GM19463 (cell line): Measurements from ENCODE around the gene ANTXRL.
"Not testable (repeated sequence)": the region's sequence is repeated elsewhere in the genome, so short reads cannot be mapped to it uniquely, and the experiment has no call there.

ENCODE experiments used
- ATAC-seq: cut with Tn5 transposase; IDR thresholded peaks from one replicate; pipeline ENCODE4 v1.9.1; 2021; ENCODE audit warnings: mild to moderate bottlenecking, moderate library complexity; ENCODE audit not compliant: unreplicated experiment

Gene ANTXRL

DNA sequence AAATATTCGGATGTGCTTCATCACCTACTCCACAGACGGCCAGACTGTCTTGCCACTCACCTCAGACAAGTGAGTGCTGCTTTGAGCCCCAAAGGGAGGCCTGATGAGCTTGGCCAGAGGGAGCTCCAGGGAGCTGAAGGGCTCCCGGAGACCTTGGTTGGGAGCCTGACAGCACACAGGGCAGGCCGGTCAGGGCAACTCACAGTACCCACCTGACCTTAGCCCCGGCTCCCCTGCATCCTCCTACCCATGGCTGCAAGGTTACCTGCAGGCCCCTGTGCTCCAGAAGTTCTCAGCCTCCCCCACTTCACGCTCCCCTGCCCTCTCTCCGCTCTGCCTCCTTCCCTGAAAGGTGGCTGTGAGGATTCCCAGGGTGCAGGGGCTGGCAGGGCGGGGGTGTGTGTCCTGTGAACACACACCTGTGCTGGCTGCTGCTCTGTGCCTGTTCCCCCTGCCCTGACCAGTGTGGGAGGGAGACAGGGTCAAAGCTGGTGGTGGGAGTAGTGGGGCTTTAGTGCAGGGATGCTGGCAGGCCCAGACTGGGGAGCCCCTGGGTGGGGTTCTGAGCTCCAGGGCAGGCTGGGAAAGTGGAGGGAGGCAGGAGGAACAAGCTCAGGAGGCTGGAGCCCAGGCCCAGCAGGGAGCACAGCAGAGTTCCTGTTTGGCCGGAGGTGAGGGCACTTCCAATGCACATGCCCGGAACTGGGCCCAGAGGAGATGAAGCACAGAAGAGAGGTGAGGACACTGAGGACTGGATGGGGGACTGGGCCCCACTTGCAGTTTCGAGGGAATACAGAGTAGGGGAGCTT, 7.2 kb downstream of the ANTXRL start:
- ATAC-seq: no peak

DNA sequence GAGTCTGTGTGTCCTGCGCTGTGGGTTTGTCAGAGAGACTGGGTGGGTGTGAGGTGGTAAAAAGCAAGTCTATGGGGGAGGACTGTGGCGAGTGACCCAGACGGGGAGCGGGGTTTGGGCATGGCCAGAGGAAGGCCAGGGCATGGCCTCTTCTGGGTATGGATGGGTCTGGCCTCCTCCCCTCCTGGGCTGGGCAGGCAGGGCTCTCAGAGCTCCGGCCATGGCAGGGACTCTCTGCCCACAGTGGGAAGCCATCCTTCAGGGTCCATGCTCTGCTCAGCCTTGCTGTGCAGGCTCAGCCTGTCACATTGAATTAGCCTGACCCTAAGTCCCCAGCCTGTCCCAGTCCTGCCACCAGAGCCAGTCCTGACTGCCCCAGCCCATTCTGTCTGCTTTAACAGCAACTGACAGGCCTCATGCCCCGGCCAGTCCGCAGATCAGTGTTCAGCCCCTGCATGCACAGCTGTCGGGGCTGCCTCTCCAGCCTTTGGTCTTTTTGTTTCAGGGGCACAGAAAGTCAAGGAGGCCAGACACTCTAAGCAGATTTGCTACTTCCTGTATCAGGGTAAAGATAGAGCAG, 7.9 kb downstream of the ANTXRL start:
- ATAC-seq: no peak

DNA sequence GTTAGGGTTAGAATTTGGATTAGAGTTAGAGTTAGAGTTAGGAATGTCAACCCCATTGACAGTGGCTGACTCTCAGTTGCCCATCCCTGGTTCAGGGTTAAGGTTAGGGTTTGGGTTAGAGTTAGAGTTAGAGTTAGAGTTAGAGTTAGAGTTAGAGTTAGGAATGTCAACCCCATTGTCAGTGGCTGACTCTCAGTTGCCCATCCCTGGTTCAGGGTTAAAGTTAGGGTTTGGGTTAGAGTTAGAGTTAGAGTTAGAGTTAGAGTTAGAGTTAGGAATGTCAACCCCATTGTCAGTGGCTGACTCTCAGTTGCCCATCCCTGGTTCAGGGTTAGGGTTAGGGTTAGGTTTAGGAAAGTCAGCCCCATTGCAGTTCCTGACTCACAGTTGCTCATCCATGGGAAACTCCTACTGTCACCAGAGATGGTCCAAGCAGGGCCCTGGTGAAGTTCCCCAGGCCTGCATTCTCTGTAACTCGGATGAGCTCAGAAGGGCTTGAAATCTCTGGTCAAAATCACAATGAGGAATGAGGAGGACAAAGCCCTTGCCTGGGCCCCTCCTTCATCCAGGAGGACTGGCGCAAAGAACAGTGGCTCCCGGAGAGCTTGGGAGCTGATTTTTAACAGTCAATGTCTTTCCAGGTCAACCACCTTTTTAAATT, 8.7 kb downstream of the ANTXRL start:
- ATAC-seq: not testable (repeated sequence)

DNA sequence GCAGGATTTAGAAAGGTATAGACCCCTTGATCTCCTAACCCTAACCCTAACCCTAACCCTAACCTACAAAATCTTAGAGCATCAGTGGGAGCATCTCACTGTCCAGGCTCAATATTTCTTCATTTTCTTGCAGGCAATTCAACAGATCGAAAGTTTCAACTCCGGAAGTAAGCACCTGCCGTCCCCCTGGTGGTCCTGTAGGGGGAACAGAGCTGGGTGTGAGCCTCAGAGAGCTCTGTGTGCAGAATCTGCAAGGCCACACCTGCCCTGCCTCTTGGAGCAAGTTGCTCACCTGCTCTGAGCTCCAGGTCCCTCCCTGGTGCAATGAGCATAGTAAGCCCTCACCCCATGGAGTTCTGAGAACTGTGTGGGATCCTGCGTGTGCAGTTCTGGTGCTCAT, 9.3 kb downstream of the ANTXRL start:
- ATAC-seq: not testable (repeated sequence)

DNA sequence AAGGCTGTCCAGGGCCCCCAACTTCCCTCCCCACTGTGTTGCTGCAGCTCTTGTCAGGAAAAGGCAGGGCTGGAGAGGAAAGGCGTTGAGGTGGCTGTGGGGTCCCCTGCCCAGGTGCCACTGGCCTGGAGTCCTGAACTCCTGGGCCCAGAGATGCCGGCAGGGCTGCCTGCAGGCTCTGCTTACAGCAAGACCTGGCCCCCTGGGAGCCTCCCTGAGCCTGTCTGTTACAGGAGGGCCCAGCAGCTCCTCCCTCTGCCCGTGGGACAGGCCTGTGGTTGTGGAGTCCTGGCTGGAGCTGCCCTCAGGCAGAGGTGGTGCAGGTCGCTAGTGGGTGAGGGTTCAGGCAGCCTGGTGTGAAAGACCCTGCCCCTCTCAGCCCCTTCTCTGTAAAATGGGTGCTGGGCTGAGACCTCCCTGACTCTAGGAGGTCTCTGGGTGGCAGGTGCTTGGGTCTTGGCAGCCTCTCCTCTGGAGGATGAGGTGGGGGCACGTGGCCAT, 9.9 kb downstream of the ANTXRL start:
- no peak for ATAC-seq

DNA sequence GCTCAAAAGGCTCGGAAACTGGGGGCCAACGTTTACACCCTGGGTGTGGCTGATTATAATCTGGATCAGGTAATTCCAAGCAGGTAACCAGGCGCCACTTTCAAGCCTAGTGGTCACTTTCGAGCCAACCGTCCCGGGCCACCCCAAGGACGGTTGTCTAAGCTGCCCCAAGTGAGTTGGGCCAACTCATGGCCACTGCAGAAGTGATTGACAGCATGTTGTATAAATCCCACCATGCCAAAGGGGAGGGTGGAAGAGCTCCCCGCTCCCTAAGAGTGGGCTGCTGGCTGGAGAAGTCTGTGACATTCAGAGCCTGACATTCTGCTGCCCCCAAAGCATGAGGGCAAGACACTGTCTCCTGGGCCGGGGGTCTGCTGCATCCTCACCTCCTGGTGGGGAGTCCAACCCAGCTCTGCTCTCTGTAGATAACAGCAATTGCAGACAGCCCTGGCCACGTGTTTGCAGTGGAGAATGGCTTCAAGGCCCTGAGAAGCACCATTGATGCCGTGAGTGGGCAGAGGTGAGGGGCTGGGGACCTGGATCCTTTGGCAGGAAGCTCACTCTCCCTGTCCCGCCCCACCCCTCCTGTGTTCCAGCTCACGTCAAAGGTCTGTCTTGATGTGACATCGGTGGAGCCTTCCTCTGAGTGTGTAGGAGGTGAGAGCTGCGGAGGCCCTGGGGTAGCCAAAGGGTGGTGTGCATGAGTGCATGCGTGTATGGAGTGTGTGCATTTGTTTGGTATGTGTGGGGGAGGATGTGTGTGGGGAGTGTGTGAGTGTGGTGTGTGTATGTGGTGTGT, 10.8 kb downstream of the ANTXRL start:
- no peak for ATAC-seq

DNA sequence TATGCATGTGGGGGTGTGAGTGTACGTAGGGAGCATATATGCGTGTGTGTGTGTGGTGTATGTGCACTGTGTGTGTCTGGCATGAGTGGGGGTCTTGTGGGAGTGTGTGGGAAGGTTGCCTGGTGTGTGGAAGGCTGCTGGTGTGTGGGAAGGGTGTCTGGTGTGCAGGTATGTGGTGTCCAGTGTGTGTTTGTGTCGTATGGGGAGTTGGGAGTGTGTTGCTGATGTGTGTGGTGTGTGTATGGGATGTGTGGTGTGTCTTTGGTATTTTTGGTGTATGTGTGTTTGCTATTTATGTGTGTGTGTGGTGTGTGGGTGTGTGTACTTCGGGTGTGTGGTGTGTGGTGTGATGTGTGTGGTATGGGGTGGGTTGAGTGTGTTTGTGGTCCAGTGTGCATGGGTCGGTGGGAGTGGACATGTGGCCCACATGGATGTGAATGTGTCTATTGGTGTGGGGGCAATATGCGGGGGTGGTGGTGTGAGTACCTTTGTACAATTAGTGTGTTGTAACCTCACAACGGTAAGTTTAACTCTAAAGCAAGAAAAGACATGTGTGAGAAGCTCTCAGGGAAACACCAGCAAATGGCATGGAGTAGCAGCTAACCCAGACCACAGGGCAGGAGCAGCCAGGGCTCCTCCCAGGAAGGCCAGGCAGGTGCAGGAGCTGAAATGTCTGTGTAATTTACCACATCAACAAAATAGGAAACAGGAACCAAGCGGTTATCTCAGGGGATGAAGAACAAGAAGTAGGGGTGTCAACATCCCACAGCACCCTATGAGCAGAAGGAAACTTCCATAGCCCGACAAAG, 11.9 kb downstream of the ANTXRL start:
- ATAC-seq: no peak

DNA sequence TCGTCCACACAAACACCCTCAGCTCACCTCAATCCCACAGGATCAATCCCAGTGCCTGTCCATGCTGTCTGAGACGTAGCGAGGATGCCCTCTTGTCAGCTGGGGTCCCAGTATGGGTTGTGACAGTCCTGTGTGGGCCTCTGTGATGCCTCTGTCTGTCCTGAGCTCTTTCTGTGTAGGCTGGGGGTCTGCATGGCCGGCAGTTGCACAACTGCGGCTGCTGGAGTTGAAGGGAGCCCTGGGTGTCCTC, 12.4 kb downstream of the ANTXRL start:
- ATAC-seq: no peak

DNA sequence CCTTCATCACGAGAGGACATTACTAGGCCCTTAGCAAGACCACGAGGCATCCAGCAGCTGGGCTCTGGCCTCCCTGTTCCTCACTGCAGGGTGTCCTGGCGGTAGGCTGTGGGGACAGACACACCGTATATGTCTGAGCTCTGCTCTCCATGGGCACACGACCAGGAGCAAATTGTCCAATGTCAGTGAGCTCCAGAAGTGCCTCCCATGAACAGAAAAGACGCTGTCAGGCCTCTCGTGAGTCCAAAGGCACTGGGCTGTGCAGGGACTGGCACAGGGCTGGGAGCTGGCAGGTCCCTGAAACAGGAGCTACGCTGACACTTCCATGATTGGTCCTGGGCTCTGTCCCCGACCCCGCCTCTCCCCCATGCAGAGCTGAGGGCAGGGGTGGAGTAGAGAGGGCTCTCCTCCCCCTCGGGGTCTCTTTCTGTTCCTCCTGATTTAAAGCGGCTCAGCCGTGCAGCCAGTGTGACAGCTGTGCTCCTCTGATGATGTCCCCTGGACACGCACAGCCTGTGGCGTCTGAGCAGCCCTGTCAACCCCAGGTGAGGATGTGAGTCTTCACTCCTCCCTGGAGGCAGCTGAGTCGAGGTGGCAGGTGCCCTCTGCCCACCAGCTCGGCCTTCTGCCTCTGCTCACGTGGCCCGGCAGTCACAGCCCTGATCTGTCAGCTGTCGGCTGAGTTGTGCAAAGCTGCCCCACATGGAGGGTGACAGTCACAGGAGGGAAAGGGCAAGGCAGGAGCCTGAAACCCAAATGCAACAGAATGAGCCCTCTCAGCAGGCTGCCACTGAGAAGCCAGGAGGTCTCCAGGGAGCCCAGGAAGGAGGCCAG, 13.0 kb downstream of the ANTXRL start:
- no peak for ATAC-seq

DNA sequence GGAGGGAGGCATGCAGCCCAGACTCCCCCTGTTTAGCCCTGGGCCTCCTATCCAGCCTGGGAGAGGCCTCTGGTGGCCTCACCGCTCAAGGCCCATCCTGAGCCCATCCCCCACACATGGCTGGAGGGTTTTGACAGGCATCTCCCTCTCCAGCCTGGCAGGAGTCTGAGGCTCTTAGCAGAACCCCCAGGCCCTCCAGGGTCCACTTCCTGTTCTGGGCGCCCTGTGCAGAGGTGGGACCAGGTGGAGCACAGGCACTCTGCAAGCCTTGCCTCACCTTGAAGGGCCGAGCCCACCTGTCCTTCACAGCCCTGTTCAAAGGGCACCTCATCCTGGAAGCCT, 13.5 kb downstream of the ANTXRL start:
- not testable (repeated sequence) for ATAC-seq

DNA sequence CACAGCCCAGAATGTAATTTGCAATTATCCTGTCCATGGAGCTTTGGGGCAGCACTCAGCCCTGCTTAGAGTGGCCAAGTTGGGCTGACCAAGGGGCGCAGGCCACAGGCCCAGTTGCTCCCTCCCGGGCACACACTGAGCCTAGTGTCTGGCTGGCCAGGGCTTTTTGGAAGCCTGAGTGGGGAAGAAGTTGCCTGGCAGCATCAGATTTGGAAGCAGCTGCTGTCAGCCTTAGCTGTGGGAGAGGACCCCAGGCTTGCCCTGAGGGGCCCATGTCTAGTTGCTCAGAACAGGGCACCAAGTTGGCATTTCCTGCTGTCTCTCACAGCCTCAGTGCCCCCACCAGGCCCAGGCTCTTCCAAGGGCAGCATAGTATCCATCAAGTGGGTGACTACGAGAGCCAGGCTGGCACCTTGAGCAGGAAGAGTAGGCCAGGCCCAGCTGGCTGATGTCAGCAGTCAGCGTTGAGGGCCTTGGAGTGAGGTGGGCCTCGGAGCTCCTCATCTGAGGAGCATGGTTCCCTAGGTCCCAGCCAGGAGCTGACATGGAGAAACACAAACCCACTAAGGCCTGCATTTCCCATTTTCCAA, 14.4 kb downstream of the ANTXRL start:
- ATAC-seq: no peak

DNA sequence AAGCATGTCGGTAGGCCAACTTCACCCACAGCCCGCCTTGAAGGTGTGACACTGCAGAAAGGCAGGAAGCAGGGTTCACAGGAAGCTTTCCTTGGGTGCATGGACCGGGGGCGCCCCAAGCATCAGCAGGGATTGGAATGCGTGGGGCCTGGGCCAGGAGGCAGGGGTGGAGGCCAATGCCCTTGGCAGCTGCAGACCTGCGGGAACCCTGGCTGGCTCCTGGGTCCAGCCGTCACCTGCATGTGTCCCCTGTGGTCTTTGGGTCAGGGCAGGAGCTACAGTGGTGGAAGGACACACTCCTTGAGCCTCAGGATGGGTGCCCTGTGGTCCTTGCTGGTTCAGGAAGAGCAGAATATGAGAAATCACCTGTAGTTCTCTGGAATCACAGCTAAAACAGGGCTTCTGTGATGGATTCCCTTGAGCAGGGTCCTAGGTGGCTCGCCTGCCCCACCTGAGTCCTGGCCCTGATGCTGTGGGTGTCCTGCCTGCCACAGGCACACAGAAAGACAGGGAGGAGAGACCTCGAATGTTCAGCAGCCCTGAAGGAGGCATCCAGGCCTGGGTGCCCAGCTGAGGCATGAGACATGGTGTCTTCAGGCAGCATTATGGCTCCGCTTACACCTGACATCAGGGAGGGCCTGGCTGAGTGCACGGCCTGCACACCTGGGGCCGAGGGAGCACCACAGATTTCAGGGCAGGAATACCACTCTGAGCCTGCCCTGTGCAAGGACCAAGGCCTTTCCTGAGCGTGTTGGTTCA, 15.1 kb downstream of the ANTXRL start:
- ATAC-seq: no peak

DNA sequence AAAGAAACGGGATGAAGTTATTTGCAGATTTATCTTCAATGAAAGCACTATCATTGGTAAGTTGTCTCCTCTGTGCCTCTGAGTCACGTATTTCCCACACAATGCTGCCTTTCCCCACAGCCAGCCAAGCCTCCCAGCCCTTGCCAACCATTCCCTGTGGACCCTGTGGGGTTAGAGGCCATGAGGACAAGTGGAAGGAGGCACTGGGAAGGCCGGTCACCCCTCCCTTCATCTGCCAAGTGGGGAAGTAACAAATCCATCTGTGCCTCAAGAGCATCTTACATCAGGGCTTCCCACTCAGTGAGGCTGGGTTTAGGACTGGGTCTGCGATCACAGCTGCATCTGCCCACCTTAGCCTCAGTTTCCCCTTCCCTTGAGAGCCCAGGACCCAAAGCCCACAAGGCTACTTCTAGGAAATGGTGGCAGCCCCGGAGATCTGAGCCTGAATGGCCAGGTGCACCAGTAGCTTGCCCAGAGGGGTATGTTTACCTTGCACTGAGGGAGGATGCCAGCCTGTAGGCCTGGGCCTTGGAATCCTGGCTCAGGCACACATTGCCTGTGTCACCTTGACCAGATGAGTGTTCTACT, 16.1 kb downstream of the ANTXRL start:
- ATAC-seq: not testable (repeated sequence)

DNA sequence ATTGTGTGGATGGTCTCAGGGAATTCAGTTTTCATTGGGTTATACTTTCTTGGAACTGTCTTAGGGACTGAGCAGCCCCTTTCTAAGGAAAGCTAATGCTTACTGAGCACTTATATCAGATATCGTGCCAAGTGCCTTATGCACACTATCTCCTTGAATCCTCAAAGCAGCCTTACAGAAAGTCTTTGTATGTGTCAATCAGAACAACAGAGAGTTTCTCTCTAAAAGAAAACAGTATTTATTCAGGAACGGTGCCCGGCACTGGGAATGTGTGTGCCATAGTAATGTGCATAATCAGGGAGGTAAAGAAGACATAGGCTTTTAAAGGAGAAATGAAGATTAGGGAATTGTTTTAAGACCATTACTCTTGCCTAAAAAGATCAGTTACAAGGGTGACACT, 17.3 kb downstream of the ANTXRL start:
- no peak for ATAC-seq

DNA sequence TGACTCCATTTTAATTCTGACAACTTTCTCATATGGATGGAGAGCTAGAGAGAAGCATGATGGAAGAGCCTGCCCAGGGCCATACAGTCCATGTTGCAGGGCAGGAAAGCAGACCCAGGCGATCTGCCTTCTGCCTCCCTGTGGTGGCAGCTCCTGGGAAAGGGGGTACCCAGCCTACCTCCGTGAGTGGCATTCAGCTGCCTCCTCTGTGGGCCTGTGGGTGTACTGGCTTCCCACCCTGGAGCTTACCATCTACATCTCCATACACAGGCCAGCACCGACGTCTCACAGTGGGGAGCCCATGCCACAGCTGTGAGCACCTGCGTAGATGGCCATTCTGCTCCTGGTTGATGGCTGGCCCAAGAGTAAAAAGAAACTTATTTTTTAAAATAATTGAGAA, 17.9 kb downstream of the ANTXRL start:
- ATAC-seq: not testable (repeated sequence)

DNA sequence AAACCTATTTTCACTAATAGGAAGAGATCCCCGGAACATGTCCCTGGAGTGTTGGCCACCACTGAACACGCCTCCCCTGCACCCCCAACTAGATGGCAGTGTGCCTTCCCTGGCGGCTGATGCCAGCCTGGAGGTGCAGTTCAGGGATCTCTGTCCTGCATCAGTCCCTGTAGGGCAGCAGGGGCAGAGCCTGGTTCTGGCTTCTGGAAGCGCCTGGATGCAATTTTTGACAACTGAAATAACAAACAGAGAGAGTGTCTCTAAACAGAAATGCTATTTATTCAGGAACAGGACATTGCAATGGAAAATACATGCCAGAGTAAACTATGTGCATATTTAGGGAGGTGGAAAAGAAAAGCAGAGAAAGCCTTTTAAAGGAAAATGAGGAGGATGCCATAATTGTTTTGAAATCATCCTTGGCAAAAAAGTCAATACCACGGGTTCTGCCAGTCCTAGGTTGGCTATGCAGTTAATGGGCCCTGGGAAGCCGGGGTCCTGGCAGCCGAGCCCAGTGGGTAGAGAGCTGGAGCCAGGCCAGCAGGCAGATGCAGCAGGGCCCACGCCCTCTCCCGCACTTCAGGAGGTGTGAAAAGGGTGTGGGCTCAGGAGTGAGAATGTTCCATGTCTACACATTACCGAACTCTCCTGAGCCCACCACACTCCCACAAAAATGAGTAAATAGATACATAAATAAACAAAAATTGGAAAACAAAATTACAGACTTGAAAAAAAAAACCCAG, 18.5 kb downstream of the ANTXRL start:
- no peak for ATAC-seq

DNA sequence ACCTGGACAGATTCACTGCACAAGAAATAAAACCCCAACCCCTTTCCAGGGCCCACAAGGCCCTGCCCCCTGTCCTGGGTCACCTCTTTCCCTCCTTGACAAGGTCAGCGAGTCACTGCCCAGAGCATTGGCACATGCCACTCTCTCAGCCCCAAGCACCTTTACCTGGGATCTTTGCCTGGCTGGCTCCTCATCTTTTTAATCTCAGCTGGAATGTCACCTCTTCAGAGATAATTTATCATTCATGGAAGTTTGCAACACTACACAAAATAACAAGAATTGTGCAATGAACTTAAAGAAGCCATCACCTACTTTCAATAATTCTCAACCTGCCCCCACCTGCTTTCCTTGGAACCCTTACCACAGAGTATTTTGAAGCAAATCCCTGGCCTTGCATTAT, 19.2 kb downstream of the ANTXRL start:
- ATAC-seq: no peak
